OCI-LY3 (cell line): Measurements from ENCODE around the gene KRTAP5-9.

Experiments
- CTCF ChIP-seq: fragments of 200-600, 300-600 bp; sonication (generic); IDR thresholded peaks from 2 replicates; pipeline ENCODE4 v1.5.1; 2014; ENCODE audit warnings: antibody characterized with exemption, low read length, low read depth
- EZH2phosphoT487 ChIP-seq: fragments of 200-600 bp; shearing (Covaris generic); IDR thresholded peaks from 2 replicates; pipeline ENCODE4 v1.6.1; 2018; ENCODE audit warnings: antibody characterized with exemption, mixed run types, low read depth

DNA sequence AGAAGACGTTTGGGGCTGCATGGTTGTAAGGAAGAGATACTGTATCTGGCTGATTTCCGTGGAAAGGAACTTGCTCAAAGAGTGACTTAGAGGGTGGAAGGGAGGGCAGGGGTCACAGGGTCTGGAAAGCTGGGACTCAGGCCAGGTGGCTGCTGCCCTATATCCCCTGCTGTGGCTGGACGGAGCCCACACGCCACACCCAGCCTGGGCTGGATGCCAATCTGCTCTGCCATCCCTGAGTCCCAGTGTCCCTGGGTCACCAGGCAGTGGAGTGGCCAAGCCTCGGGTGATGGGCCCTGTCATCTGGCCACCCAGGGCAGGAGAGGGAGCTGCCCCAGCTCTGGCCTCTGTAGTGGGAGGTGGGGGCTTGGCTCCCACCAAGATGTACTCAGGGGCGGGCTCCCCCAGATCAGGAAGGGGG is 47.6 kb upstream of the KRTAP5-9 start:
- no peak for TF ChIP-seq CTCF
- no peak for TF ChIP-seq EZH2phosphoT487
